ENCODE results near the gene NXPH1.

GRCh38 chr7:8597565-8597964, 164.2 kb downstream of the NXPH1 start:
- TF ChIP-seq CTCF (IDR thresholded peaks at IDR 0.05; ENCODE audit: low read depth, low read length, poor library complexity, severe bottlenecking): no peak
- TF ChIP-seq EZH2phosphoT487 (IDR thresholded peaks at IDR 0.05; ENCODE audit: borderline replicate concordance, low read length): no peak
